Iris pigment epithelial cell (primary cell): Measurements from ENCODE around the gene TNFAIP8.
A peak's percentile ranks its signal among the peaks of the same experiment; 100 is the strongest.

Source experiments
- DNase-seq: peaks from one replicate; pipeline ENCODE4 v3.0.0-alpha.2; 2011; ENCODE audit warnings: low read depth

The TNFAIP8 gene

DNA sequence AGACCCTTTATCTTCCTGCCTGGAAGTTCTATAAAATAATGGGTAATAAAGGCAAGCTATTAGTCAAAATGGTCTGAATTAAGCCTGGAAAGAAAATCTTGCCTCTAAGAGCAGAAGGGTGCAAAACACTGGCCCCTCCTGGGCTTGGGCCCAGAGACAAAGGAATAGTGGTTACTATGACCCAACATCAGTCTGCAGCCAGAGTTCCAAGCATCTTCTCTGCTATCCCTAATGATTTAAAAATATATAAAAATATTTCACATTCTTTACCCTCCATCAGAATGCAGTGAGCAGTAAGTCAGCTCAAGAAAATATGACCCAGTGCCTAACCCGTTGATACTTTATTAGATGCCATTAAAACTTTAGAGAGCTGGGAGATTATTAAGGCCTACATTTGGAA is 14.7 kb downstream of the TNFAIP8 start:
- no peak for DNase-seq

DNA sequence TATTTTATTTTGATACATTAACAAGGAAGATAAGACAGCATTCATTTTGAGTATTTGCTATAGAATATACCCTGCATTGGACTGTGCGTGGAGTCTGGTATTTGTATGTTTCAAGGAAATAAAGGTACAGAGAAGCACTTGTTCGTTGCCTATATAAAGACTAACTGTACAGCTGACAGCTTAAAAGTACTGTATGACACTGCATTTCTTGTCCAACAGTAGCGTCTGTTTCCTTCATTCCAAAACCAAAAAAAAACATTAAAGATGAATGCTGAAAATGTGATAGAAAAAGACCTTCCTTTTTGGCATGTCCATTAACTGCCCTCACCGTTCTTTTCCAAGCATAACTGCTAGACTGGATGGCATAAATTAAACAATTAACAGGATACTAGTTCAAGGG is 15.3 kb downstream of the TNFAIP8 start:
- DNase-seq, result no peak

GRCh38 chr5:119373449-119373858 is 17.6 kb downstream of the TNFAIP8 start:
- no peak for DNase-seq

DNA sequence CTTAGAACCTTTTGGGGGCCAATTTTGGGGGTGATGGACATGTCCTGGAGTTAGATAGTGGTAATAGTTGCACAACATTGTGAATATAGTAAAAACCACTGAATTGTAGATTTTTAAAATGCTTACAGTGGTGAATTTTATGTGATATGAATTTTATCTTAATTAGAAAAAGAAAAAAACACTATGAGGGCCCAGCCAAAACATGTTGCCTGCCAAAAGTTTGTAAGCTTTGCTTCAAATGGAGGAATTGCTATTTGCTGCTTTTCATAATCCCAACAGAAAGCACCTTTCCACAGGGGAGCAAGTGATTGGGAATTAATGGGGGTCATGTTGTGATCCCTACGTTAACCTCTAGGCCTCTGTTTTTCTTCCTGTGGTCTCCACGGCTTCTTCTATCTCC is 19.1 kb downstream of the TNFAIP8 start:
- DNase-seq, result no peak

- no peak for DNase-seq
Measured at GRCh38 chr5:119377066-119377465, 21.2 kb downstream of the TNFAIP8 start.

- DNase-seq, result no peak
Measured at GRCh38 chr5:119378075-119378700, 22.4 kb downstream of the TNFAIP8 start.

DNA sequence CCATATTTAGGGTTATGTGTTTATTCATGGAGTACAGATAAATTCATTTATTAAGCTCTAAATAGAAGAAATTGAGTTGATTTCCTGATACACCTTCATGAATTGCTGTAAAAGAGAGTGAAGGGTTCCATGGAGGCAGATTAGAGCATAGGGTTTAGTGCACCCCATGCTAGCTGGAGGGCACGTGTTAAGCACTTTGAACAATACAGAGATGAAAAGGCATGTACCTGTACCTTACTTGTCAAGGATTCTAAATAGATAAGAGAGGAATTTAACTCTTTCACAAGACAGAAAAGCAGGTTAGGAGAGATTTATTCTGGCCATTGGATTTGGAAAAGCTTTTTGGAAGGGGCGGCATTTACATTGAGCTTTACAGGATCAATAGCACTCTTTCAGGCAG is 23.3 kb downstream of the TNFAIP8 start:
- DNase-seq, result no peak

DNA sequence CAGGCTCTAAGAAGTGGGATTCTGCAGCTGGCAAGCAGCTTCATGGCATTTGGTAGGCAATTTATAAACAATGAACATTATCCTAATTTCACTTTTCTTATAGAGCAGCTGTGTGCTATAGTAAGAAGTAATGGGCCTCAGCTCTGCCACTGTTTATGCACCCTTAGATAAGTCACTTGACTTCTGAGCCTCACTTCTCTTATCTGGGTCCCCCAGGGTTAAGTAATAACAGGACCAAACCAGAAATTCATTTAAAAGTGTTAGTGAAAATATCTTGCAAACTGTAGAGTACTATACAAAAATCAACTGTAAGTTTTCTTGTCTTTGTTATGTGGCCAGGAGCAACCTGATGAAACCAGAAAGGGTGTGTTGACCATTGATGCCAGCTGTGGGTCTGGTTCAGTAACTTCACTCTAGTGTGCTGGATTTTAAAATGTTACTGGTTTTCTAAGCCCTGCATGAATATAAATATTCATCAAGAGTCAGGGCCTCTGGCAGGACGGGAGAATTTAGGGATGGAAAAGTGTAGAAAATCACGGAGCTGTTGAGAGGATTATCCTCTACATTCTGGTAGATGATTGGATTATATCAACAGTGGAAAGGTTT is 24.2 kb downstream of the TNFAIP8 start:
- DNase-seq, result no peak

GRCh38 chr5:119382169-119382568 is 26.4 kb downstream of the TNFAIP8 start:
- peak; percentile 91 for DNase-seq

GRCh38 chr5:119383008-119383407 is 27.2 kb downstream of the TNFAIP8 start:
- peak; percentile 50 for DNase-seq

- no peak for DNase-seq
Measured at GRCh38 chr5:119385136-119385535, 29.3 kb downstream of the TNFAIP8 start.

DNA sequence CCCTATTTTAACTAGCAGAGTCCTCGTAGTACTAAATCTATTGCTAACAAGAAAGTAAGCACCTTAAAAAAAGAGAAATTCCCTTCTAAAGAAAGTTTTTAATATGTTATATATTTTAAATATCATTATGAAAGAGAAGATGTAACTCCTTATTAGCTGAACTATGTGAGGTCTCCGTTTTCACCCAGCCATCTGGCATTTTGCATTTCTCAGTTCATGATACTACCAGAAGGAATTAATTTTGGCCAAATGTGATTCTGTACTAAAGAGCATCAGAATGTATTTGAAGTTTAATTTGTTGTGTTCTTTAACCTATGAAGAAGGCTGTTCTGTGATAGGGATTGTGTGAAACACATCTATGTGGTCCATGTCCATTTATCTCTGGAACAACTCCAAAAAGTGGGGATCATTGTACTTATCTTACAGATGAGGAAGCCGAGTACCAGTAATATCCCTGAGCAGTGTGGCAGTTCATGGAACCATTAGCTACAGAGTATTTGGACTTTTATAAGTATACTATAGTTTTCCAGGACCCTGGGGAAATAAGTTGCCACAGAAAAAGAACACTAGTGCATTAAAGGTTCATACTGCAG is 29.8 kb downstream of the TNFAIP8 start:
- DNase-seq, result no peak

DNA sequence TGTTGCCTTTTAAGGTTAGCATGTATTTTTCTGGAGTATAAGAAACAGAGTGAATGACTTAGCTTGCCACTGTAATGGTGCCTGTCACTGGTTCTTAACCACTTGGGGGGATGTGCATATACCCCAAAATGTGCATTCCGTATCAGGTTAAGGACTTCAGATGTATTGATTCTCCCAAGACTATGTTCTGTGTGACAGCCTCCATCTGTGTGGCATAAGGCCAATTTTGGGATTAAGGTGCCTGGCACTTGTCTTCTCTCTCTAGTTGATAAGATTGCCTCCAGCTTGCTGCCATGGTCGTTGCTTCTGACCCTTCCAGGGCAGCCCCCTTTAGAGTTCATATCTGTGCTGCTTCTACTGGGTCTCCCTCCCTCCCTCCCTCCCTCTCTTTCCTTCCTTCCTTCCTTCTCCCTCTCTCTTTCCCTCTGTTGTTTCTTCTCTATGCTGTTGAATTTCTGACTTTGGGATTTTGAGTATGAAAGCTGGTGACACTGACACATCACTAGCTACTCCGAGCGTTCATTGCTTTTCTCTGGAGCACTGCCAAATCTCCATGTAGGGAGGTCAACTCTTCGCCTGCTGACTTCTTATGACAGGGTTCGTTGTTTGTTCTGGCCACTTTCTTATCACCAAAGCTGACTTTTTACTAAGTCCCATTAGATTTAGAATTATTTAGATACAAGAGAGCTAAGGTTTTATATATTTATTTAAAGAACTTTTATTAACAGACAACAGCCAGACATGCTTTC is 31.0 kb downstream of the TNFAIP8 start:
- DNase-seq, result peak; percentile 48

DNA sequence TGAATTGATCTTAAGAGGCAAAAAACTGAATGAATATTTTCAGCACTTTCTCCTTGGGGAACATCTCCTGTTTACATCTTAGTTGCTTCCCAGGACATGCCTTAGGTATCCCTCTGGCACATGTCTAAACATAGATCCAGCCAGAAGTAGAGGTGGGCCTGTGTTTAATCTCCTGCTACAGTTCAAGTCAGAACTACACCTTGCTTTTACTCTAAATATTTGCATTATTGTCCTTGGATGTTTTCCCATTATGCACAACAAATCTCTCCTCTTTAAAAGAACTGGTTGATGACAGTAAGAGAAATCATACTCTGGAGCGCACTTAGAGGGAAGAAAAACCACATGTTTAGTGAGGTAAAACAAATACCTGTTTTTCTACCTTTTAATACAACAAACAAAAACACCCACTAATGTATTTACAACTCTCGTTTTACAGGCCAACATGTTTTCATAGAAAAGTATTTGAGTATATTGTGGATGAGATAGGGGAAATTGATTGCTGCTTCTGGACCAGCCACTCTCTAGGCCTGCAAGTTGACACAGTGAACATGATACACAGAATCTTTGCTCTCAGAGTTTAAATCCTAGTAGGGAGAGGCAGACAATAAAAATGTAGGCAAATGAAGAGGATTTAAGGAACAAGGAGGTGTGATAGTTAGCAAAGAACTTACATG is 32.3 kb downstream of the TNFAIP8 start:
- no peak for DNase-seq

DNA sequence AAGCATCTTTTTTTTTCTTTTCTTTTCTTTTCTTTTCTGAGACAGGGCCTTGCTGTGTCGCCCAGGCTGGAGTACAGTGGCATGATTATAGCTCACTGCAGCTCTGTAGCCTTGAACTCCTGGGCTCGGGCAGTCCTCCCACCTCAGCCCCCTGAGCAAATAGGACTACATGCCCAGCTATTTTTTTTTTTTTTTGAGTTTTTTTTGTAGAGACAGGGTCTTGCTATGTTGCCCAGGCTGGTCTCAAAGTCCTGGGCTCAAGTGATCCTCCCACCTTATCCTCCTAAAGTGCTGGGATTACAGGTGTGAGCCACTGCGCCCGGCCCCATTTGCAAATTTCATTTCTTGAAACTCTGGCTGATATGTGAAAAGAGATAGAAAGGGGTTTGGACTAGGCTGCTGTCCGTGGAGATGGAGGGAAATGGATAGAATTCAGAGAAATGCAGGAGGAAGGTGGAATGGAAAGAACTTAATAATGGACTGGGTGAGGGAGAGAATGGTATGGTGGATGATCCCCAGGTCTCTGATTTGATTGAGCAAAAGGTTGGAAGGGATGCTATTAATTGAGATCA is 32.9 kb downstream of the TNFAIP8 start:
- no peak for DNase-seq

DNA sequence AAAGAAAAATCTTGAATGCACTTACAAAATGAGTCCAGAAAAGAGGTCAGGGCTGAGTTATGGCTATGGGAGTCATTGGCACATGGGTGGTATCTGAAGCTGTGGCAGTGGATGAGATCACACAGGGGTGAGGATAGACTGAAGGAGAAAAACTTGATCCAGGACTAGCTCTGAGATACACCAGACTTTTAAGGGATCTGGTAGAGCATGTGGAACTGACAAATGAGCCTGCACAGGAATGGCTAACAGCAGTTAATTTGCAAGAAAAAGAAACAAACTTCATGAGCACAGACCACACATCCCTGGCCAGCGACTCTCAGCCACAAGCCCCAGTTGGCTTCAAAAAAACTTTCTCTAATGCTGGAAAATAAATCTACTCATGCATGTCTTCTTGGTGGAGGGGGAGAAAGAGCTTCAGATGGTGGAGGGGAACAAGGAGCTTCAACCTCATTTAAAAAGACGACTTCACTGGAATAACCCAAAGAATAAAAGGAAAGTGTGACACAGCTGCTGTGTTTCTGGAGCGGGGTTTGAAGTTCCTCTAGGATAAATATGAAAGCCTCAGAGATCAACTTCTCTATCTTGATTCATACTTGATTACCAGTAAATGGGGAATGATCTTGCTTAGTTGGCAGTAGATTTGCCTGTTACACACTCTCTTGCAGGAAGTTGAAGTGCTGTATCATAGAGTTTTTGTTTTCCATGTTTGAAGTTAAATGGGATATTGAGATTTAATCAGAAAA is 33.6 kb downstream of the TNFAIP8 start:
- no peak for DNase-seq

- DNase-seq, result no peak
Measured at GRCh38 chr5:119390404-119390803, 34.6 kb downstream of the TNFAIP8 start.

GRCh38 chr5:119393201-119393691 is 37.4 kb downstream of the TNFAIP8 start:
- DNase-seq, result no peak

DNA sequence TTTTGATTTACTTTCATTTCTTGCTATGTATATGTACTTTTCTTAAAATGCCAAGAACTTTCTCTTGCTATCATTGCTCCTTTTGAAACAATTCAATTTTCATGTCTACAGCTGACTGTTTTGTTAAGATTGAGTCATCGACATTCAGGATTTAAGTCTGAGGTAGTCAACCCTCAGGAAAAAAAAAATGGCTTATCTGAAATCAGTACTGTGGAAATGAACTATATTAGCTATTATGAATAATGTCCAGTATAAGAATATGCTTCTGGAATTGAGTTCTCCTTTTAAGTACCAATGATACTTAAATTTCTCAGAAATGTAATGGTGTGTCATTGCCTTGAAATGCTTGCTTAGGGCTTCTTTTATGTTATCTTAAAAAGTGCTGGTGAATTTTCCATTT is 37.9 kb downstream of the TNFAIP8 start:
- peak; percentile 80 for DNase-seq

GRCh38 chr5:119395080-119395836 is 39.4 kb downstream of the TNFAIP8 start:
- no peak for DNase-seq
